Right forelimb (tissue), 1 donor: ENCODE data around the gene CHMP6.

ENCODE experiments used
- DNase-seq: peaks from one replicate; pipeline ENCODE4 v3.0.0-alpha.2; 2018

CHMP6 gene

DNA sequence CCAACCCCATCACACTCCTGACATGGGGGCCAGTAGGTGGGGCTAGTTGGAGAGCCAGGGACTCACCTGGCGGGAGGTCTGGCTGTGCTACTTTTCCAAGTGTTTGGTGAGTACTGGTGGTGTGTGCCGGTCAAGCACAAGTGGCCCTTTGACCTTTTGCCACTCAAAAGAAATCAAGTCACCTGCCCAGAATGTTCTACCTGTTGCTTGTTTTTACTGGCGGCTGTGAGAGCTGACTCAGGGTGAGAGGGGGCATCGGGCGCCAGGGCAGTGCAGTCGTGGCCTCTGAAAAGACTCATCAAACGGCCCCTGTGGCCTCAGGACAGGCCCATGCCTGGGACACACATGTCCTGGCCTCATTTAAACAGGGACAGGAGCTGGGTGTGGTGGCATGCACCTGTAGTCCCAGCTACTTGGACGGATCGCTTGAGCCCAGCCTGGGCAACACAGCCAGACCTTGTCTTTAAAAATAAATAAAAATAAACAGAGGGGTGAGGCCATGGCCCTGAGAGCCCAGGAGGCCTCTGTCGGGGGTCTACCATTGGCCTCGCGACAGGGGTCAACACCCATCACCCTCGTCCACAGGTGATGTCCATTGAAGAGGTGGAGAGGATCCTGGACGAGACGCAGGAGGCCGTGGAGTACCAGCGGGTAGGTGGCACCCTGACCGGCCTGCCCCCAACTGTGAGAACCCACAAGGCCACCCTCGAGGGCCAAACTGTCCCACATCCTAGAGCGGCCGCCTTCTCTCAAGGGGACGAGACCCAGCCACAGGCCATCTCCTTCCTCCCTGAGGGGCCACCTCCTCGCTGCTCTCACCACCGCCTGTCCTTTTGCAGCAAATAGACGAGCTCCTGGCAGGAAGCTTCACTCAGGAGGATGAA lies 5.0 kb downstream of the CHMP6 start:
- DNase-seq = no peak

DNA sequence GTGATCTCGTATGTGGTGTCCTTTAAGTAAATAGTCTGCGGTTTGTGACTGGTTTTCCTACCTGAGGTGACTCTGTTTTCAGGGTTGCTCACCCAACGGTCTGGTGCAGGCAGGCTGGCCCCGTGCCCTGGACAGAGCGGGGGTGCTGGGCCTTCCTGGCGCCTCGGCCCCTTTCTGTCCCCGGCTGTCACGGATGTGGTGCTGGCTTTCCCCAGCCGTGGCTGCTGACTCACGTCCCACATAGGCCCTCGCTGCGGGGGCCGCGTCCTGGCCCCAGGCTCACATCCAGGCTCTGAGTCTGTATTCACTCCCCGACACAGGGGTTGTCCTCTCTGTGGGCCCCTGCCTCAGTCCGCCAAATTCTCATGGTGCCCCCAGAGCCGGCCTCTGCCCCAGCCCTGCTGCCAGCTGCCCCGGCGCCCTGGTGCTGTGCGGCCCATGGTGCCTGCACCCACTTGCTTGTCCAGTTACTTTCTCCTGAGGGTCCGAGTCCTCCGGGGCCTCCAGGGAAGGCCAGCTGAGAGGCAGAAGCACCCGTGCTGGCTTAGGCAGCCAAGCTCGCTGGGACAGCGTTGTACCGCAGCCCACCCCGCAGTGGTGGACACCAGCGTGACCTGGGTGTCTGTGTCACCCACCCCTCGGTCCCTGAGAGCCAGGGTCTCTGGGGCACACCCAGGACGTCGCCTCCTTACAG lies 5.9 kb downstream of the CHMP6 start:
- no peak for DNase-seq

- no peak for DNase-seq
Measured at GRCh38 chr17:80998118-80998747, 6.6 kb downstream of the CHMP6 start.

DNA sequence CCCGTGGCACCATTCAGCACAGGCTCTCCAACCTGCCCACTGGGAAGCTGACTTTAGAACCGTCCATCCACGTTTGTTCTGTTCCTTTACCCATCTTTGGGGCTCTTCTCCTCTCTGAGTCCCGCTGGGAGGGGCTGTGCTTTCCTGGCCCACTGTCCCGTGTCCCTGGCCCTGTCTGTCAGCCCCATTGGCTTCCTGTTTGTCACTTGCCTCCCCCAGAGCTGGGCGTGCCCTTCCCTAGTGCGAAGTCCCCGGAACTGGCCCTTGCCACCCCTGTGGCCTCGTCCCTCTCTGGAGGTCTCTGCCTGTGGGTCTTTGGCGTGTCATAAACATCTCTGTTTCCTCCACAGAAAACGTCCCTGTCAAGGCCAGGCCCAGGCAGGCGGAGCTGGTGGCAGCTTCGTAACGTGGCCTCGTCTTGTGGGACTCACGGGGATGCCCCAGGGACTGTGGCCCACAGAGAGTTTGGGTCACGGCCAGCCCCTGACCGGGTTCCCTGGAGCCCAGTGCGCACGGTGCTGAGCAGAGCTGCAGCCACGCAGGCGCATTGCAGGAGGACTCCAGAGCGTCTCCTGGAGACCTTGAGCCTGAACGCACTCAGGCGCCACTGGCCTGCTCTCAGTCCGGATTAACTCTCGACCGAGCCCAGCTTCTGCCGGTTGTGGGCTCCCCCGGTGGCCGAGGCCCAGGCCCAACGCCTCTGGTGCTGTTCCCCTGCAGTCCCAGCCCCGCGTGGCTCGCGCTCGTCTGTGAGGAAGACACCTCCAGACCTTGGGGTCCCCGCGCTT lies 7.3 kb downstream of the CHMP6 start:
- DNase-seq = no peak

DNA sequence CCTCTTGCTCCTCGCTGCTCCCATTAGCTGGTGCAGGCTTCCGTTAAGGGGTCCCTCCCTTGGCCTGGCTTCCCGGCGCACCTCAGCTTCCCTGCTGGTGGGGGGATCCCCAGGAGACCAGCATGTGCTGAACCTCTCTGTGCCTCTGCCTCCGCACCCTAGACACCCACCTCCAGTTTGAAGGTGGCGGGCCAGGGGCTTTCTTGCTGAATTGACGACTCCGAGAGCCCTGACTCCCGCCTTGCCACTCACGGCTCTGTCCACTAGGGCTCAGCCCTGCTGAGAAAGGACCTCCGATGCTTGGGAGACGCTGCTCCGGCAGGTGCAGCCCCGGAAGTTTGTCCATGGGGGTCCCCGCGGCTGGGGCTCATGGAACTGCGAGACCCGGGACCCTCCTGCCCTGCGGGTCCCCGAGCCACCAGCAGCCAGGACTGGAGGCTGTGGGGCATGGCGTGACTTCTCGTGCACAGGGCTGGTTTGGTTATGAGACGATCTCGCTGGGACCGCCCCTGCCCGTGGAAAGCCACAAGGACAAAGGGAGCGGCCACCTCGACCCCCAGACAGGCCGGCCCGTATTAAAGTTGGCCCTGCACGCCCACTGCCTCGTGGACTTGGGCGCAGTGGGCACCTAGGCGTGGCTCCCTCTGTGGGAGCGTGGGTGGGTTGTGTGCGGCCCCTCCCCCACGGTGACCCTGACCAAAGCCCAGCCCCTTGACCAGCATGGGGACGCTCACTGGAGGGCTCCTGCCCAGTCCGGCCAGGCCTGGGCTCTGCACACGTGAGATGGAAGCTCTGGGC lies 8.1 kb downstream of the CHMP6 start:
- DNase-seq = no peak

DNA sequence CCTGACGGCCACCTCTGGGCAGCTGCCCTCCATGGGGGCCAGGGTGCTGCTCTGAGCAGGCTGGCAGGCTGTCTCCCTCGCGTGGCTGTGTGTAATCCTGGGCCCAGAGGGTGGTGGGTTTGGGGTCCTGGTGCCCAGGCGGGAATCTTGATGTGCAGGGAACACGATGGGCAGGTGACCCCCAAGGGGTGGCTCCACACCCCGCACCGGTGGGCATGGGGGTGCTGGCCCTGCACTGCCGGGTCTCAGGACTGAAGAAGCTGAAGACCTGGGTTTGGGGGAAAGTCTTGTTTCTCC lies 8.6 kb downstream of the CHMP6 start:
- no peak for DNase-seq

DNA sequence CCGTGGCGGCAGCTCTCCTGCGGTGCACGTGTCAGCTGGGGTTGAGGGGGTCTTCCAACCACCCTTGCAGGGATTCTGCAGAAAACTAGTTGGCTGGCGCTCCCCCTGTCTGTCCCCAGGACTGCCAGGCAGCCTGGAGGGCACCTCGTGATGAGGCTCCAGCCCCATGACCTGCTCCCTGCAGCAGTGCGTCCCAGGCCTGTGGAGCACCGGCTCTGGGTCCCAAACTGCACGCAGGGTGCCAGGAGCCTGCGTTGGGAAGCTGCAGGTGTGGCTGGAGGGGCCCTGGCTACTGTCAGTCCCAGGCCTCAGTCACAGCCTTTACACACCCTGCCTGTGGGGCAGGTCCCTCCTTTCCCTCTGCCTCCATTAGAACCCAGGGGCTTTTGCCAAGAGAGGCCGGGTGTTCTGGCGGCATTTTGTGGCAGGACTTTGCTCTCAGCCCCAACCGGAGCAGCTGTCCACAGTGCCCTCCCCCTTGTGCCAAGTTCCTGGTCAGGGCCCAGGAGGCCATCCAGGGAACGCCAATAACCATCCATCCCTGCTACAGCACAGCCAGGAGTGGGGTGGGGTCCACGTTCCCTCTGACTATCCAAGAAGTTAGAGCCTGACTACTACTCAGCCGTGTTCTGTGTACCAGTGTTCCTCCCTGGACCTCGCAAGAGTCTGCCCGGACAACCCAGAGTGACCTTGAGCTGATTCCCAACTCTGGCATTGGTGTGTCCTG lies 9.2 kb downstream of the CHMP6 start:
- DNase-seq = peak; percentile 60

DNA sequence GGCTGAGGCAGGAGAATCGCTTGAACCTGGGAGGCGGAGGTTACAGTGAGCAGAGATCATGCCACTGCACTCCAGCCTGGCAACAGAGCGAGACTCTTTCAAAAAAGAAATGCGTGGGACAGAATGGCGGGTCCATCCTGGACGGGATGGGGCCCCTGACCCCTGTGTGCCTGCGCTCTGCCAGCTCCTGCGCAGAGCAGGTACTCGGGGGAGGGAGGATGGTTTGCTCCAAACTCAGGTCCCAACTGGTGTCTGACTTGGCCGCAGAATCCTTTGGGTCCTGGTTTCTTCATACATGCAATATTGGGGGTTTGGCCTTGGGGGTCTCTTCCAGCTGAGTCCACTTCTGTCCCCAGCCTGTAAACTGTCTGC lies 10.4 kb downstream of the CHMP6 start:
- DNase-seq = no peak

GRCh38 chr17:81002409-81003361 lies 11.0 kb downstream of the CHMP6 start:
- peak; percentile 73 for DNase-seq

DNA sequence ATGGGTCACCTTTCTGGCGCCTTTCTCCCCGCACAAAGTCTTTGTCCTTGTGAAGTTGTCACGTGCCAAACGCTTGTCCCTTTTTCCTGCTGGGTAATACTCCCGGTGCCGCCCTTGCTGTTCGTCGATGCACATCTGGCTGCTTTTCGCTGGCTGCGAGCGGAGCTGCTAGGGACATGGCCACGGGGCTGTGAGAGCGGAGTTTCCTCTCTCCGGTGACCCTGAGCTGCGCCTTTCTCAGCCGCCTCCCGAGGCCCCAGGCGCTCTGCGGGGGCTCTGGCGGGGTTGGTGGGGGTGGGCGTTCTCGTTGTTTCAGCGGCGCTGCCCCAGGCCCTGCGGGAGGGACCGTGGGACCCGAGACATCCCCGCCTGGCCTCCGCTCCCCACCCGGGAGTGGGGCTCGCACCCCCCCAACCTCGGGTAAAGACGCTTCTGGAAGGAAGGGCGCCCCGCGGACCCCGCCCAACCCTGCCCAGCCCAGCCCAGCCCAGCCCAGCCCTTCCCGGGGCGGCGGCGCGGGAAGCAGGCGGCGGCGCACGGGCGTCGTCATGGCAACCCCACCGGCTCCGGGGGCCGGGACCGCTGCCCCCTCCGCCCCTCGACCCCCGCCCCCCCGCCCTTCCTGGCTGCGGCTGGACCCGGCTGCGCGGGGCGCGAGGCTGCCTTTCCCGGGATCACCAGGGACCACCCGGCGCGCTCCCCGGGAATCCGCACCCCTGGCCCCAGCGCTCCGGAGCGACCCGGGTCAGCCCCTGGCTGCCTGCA lies 12.3 kb downstream of the CHMP6 start:
- DNase-seq = peak; percentile 47

- no peak for DNase-seq
Measured at GRCh38 chr17:81006891-81007290, 15.2 kb downstream of the CHMP6 start.

DNA sequence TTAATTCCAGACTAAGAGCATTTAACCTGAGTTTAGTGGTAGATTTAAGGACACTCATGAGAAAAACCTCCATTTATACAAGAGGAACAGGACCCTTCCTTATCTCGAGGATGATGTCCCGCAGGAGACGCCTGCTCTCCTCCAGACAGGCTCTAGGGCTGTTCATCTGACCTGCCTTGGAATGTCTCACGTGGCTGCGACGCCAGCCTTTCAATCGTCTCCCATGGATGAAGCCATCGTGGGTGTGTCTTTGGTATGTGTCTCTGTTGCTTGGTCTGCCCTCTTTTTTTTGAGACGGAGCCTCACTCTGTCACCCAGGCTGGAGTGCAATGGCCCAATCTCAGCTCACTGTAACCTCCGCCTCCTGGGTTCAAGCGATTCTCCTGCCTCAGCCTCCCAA lies 16.5 kb downstream of the CHMP6 start:
- no peak for DNase-seq

GRCh38 chr17:81009136-81009535 lies 17.5 kb downstream of the CHMP6 start:
- DNase-seq = peak; percentile 30

DNA sequence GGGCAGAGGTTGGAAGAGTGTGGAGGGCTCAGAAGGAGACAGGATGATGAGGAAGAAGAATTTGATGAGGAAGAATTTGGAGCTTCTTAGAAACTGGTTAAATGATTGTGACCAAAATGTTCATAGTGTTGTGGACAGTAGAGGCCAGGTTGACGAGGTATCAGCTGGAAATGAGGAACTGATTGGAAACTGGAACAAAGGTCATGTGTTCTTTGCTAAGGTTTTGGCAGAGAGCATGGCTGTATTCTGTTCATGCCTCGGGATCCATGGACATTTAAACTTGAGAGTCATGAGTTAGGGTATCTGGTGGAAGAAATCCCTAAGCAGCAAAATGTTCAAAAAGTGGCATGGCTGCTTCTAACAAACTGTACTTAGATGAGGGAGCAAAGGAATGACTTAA lies 19.3 kb downstream of the CHMP6 start:
- no peak for DNase-seq

GRCh38 chr17:81011951-81012350 lies 20.3 kb downstream of the CHMP6 start:
- no peak for DNase-seq

- peak; percentile 30 for DNase-seq
Measured at GRCh38 chr17:81012574-81013447, 21.2 kb downstream of the CHMP6 start.

DNA sequence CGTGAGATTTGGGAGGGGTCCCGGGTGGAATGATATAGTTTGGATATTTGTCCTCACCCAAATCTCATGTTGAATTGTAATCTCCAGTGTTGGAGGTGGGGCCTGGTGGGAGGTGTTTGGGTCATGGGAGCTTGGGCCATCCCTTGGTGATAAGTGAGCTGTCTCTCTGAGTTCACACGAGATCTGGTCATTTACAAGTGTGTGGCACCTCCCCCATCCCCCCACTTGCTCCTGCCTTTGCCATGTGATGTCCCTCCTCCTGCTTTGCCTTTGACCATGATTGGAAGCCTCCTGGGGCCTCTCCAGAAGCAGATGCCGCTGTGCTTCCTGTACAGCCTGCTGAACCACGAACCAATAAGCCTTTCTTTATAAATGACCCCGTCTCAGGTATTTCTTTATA lies 22.0 kb downstream of the CHMP6 start:
- peak; percentile 23 for DNase-seq

- DNase-seq = no peak
Measured at GRCh38 chr17:81015136-81015535, 23.5 kb downstream of the CHMP6 start.

DNA sequence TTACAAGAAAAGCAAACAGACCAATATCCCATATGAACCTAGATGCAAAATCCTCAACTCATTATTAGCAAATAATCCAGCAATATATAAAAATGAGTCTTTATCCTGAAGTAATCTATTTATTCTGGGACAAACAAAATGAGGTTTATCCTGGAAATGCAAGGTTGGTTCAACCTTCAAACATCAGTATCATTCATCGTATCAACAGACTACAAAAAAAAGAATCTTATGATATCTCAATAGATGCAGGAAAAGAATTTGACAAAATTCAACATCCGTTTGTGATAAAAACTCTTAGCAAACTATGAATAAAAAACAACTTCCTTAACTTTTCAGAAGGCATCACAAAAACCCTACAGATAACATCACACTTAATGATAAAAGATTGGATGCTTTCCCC lies 24.9 kb downstream of the CHMP6 start:
- no peak for DNase-seq
